HG03439 (cell line): Measurements from ENCODE around the gene APRT.
"Not testable (repeated sequence)": the region's sequence is repeated elsewhere in the genome, so short reads cannot be mapped to it uniquely, and the experiment has no call there.

Source experiments
- ATAC-seq: cut with Tn5 transposase; IDR thresholded peaks from one replicate; pipeline ENCODE4 v1.9.1; 2021; ENCODE audit warnings: mild to moderate bottlenecking, moderate library complexity; ENCODE audit not compliant: unreplicated experiment

The APRT gene

DNA sequence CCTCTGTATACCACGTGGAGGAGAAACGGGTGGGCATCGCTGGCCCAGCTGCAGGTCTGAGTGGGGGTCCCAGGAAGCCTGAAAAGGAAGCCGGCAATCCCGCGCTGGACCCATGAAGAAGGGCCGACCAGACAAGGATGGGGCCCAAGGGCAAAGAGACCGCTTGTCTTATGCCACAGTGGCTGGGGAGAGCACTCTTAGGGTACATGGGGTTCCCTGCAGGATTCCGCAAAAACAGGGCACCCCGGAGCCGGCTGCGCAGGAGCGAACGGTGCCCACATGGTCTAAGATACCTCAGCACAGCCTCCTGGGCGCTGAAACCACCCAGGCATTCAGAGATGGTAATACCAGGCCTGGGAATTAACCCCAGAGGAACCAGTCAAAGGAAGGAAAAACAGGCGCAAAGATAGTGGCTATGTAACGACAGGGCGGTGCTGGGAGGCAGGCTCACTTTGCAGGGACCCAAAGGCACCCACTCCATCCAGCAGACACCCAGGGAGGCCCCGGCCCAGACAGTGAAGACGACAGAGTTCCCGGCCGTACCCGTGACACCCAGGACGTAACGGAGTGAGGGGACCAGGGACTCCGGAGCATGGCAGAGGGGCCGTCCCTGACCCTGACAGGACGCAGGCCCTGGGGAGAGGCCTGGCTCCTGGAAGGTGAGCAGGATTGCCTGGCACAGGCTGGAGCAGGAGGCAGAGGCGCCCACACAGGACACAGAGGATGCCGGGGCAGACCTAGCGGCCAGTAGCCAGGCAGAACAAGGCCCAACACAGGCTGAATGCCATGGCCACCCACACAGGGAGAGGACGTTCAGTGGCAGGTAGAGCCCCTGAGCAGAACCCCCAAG is 37.0 kb downstream of the APRT start:
- ATAC-seq = no peak

DNA sequence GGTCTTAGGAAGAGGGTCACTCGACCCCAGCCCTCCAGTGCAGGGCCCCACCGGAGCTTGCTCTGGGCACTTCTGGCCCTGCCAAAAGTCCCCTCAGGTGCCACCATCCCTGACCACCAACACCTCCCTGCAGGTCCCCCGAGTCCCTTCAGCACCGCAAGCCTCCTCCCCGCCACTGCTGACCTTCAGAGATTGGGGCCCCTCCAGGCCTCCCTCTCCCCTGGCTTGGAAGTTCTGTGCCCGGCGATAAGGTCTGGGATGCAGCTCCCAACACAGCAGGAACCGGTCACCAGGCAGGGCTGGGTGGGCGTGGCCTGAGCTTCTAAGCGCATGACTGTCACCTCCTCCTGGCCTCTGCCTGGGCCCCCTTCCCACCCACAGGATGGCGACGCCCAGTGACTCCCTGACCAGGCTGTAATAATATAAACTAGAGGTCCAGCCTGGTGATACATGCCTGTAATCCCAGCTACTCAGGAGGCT is 37.9 kb downstream of the APRT start:
- no peak for ATAC-seq

DNA sequence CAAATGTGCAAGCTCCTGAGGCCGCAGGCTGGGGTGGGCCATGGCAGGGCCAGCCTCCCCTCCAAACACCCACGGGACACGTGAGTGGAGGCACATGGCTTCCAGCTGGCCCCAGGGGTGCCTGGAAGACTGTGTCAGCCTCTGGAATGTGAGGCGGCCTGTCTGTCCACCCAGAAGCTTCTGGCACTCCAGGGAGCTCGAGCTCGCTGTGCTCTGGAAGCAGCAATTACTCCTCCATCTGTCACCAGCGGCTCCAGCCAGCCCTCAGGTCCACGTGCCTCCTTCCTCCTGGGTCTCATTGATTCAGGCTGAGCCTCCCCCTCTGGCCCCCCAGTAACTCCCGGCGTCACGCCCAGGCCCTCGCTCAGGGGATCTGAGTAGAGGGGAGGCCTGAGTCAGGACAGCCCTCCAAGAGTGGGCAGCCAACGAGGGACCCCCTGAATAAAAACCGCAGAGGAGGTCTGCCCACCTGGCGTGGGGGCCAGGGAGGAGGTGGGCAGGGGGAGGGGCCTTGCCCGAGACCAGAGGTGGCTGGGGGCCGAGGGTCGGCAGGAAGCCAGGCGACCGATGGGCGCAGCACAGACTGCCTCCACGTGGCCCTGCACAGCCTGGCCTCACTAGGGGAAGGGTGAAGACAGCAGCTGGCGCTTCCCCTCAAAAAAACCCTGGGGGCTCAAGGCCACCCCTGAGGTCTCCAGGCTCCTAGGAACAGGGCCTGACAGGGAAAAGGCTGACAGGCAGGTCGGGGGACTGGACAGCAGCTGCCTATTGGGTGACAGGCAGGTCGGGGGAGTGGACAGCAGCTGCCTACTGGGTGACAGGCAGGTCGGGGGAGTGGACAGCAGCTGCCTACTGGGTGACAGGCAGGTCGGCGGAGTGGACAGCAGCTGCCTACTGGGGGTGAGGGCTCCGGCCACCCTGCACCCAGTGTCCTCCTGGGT is 38.6 kb downstream of the APRT start:
- no peak for ATAC-seq

DNA sequence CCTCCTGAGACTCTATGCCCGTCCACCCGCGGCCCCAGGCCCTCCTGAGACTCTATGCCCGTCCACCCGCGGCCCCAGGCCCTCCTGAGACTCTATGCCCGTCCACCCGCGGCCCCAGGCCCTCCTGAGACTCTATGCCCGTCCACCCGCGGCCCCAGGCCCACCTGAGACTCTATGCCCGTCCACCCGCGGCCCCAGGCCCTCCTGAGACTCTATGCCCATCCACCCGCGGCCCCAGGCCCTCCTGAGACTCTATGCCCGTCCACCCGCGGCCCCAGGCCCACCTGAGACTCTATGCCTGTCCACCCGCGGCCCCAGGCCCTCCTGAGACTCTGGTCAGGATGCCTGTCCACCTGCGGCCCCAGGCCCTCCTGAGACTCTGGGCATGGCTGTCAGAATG is 39.9 kb downstream of the APRT start:
- ATAC-seq = not testable (repeated sequence)

DNA sequence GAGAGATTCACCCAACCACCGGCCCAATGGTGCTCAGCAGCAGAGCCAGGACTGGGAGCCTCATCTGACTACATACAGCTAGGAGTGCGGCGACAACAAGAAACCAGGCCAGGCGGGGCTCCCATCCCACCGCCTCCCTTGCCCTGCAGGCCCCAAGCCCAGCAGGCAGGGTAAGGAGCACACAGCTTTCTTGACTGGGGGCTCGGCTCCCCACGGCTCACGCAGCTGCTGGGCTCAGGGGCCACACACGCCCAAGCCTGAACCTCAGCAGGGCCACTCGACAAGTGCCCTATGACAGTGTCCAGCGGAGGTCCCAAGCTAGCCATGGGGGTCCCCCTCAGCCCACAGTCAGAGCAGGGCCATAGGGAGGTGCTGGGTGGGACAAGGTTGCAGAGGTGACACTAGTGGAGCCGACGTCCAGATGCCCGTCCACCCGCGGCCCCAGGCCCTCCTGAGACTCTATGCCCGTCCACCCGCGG is 40.4 kb downstream of the APRT start:
- ATAC-seq = no peak

DNA sequence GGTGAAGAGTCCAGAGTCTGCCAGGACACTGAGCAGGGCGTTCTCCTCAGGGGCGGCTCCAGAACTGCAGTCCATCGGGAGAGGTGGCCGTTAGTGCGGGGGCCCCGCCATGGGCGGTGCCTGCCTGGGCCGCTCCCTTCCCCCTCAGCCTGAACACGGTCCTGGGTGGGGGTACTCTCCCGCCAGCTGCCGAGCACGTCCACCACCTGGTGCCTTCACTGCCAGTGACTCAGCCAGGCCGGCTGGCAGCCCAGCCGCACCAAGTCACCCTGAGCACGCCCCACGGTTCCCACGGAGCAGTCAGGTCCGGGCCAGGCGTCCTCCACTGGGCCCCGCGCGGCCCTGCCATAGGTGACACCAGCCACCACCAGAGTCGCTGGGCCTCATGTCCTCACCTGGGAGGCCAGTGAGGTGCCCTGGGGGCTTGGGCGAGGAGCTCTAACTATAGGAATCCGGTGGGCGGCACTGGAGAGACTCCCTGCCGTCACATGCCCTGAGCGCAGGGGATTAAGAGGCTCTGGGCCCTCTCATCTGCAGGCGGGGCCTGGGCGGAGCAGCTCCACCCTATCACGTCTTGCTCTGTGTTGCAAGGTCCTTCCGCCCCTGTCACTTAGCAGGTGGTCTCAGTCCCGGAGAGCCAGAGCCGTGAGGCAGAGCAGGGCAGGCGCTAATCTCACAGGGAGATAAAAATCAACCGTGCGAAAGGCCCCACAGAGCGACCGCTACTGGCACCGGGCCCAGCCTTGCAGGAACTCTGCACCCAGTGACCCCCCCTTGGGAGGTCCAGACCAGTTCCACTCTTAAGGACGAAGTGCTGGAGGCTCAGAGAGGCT is 41.1 kb downstream of the APRT start:
- ATAC-seq = no peak

DNA sequence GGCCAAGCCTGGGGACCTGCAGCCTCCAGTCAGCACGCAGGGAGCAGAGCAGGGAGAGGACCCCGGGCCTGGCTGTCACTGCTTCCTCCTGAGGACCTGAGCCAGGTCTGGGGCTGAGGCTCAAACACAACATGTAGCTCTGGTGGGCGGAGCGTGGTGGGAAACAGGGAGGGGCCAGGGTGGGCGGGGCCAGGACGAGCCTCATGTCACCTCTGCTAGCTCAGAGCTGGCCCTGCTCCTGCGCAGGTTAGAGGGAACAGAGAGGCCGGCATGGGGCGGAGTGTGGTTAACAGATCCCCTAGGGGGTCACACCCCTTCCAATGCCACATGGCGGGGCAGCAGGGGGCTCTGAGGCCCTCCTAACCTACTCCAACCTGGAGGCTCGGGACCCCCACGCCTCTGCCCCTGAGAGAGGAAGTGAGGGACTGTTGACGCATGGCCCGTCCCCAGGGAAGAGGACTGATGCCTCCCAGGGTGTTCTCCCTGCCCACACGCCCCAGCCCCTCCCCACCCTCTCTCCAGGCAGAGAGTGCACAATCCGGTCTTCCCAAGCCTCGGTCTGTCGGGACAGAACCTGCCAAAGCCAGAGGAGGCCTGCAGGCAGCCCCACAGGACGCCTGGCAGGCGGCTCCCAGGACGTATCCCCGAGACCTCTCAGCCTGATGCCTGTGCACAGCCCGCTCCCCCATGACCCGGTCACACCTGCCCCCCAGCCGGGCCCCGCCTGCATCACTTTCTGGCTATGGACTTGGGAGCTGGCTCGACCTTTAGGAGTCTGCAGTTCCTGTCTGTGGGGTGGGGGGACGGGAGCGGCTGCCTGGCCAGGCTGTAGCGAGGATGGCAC is 41.9 kb downstream of the APRT start:
- ATAC-seq = no peak

DNA sequence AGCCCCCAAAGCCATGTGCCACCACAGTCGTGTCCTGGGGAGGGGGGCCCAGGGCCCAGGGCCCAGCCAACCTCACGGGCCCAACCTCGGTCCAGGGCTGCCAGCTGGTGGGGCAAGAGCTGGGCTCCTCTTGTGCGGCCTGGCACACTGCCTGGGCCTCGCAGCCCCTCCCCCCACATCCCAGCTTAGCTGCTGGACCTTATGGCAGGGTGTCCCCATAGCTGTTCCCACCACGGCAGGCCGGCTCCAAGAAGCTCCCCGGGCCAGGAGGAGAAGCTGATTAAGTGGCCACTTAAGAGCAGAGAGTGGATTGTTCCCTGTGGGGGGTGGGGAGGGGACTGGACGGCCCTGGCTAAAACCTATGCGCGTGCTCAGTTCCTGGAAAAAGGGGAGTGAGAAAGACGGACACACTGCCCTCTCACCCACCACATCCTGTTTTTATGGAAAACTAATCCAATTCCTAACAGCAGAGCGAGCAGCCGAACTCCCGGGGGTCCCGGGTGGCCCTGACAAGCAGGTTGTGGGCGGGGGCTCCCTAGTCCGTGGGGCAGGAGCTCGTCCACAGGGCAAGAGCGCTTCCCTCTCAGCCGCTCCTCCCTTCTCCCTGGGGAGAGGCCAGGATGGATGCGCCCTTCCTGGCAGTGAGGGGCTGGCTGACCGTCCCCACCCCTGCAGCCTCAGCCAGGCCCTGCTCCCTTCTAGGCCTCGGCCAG is 43.5 kb downstream of the APRT start:
- ATAC-seq = no peak

DNA sequence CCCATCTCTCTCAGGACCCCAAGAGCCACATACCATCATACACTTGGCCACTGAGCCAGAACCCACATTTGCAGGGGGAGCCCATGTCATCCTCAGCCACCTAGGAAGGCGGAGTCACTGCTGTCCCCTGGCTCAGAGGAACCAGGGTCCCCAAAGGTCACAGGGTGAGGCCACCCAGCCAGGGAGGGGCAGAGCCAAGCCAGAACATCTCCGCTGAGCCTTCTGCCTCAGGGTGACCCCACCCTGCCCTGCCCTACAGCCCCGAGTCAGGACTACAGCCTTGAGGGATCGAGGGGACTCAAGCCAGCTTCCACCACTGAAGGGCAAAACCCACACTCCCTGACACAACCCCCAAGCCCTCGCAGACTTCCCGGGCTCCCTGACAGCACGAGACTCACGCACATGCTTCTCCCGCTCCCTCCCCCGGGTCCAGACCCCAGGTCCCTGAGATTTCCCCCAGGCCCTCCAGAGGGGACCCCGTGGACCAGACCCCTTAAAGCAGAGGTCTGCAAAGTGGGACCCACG is 44.1 kb downstream of the APRT start:
- no peak for ATAC-seq

DNA sequence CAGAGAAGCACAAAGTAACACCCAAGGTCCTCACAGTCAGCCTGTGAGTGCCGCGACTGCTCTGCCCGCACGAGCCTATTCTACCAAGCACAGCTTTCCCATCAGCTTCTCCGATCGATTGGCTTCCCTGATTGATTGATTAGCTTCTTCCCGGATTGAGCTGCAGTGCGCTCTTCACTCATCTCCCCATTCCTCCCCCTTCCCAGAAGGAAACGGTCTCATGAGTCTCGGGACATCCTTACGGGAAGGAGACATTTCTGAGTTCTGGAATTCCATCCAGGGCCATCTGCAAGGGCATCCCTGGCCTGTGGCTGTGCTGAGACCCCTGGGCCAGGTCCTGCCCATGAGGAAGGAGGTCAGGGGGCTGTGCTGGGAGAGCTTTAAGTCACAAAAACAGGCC is 44.8 kb downstream of the APRT start:
- ATAC-seq = no peak

DNA sequence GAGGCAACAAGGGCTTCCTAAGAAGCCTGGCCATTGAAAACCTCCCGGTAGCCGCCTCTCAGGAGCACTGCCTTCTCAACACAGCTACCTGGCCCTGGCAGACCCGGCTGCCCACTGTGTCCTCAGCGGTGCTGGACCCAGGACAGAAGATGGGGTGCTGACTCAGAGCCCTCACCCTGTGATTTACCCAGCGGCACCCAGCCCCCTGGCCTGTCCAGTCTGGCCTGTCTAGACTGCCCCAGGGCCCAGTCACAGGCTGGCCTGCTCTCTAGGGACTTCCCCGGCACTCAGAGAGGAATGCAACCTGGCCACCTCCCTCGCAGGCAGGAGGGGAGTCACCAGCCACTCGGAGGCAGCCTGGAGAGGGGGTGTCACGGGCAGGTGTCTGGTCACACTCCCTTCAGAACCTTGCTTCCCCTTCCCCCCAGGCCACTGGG is 46.8 kb downstream of the APRT start:
- no peak for ATAC-seq

DNA sequence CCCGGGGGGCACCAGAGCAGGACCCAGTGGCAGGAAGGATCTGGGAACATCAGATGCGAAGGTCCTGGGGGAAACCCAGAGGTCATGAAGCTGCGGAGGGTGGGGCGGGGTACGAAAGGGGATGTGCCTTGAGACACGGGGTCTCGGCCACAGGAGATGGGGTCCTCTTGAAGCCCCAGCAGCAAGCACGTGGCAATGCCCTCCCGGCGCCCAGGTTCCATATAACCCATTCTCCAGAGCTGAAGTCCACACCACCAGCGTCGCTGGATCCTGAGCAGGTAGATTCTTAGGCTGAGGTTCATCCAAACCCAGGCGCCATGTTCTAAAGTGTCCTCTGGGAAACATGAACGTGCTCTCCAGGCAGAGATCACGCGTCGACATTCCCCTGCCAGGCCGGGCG is 47.6 kb downstream of the APRT start:
- no peak for ATAC-seq

DNA sequence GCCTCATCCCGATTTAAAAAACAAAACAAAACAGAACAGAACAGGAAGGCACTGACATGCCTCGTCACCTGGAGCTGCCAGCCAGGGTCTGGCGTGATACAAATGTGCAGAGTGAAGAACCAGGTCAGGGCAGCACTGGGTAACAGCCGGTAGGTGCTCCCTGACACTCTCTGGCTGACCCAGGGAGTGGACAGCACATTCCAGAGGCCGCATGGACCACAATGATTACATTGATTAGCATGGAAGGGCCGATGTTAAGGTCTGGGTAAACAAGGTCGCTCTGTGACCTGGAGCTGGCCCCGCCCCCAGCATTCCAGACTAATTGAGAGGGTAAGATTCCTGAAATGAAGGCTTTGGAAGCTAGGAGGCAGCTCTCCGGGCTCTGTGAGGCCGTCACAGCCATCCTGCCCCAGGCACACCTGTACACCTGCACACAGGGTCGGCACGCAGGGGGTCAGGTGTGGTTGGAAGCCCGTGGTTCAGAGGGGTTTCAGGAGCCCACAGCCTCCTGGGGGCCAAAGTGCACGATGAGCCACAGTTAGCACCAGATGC is 48.1 kb downstream of the APRT start:
- ATAC-seq = no peak

DNA sequence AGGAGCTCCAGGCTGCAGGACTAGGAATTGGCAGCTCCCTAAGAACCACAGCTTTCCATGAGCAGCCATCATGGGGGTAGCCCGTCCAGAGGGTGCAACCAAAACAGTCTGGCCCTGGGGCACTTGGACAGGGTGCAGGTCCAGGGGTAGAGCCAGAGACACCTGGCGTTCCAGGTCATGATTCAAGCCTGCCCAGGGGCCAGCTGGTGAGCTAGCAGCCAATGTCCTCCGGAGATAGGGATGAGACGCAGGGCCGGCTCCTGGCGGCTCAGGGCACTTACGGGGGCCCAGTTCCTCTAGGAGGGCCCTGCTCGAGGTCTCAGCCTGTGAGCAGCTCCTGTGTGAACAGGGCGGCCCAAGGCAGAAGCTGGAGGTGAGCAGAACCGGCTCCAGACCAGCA is 48.8 kb downstream of the APRT start:
- no peak for ATAC-seq

DNA sequence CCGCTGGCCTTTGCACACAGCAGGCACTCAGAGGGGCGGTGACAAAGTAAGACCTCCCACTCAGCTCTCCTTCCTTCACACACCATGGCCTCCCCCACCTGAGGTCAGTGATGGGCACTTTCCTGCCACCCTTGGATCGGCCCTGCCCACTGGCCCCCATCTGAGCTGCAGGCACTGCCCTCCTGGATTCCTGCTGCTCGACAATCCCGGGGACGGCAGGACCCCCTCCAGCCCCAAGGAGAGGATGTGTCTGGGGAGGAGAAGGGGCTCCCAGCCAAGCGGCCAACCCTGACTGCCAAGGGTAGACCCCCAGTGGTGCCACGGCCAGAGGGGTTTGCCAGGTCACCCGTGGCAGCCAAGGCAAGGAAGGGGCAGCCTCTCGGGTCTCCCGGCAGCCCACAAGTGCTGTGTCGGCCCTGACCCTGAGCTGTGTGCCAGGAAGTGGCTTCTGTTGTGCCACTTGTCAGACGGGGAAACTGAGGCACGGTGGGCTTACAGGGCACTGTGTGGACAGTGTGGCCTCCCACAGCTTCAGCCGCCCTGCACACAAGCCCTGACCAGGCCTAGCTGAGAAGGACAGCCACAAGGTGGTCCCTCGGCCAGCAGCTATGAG is 49.4 kb downstream of the APRT start:
- ATAC-seq = no peak

DNA sequence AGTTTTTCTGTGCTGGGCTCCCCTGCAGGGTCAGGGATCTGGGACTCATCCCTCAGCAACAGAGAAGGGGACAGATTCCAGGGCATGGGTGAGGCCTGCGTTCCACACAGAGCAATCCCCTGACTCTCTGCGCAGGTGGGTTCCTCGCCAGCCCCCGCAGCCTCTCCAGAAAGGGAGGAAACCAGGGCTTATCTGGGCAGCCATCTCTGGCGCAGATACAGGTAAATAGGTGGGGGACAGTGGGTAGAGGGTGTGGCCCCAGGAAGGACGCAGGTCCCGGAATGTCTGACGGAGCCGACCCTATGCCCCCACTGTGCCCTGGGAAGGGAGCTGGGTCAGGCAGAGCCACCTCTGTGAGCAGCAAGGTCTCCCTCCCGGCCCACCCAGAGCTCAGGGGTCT is 49.9 kb downstream of the APRT start:
- ATAC-seq = no peak

DNA sequence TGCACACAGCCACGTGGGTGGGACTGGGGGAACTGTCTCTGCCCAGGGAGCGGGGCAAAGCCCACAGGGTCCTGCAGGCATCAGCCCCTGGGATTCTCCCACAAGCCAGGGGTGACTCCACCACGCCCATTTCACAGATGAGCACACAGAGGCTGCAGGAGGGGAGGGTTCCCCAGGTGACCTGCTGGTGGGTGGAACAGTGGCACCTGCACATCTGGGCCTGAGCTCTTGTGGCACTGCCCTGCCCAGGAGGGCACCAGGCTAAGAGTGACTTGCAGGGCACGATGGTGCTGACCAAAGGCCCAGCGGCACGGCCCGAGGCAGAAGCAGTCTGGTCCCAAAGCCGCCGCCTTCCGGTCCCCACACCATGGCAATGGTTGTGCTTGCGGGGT is 50.6 kb downstream of the APRT start:
- no peak for ATAC-seq

DNA sequence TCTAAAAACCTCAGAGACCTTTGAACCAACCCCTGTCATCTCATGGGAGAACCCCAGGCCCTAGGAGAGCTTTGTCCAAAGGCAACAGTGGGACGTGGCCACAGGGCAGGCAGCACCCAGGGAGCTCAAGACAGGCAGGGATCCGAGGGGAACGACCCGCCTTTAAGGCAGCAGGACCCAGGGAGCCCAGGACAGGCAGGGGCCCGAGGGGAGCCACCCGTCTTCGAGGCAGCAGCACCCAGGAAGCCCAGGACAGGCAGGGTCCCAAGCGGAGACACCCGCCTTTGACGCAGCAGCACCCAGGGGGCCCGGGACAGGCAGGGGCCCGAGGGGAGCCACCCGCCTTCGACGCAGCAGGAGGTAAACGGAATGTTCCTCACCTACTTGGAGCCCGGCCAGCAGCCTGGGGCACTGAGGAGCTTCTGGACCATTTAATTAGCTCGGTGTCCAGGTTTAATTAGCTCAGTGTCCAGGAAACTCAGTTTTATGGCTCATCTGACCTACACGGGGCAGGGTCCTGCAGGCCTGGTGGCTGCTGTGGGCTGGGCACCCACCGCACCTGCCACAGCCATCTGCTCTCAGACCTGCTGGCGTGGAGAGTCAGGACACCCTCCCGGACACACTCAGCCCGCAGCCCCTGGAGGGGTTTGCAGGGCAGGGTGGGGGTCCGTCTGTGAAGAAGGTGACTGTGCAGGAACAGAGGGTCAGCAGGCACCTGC is 51.1 kb downstream of the APRT start:
- no peak for ATAC-seq
